HG03159 (cell line): ENCODE results near the gene MTFR1L.
"Not testable (repeated sequence)": the region's sequence is repeated elsewhere in the genome, so short reads cannot be mapped to it uniquely, and the experiment has no call there.

Source experiments
- ATAC-seq: cut with Tn5 transposase; IDR thresholded peaks from one replicate; pipeline ENCODE4 v1.9.1; 2021; ENCODE audit warnings: mild to moderate bottlenecking, moderate library complexity; ENCODE audit not compliant: unreplicated experiment

MTFR1L gene

DNA sequence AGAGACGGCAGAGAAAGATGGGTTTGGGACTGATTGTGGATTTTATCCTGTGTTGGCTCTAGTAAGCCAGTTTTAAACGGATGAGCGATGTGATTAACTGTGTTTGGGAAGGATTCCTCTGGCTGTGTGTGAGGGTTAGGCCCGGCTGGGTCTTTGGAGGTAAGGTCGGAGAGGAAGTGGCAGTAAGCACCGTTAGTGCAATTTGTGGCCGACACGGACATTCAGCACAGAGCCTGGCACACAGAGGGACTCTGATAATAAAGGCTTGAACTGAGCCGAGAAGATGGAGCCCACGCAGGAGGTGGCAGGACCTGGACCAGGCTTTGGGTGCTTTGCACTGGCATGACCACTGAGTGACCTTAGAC is 1.3 kb downstream of the MTFR1L start:
- no peak for ATAC-seq

DNA sequence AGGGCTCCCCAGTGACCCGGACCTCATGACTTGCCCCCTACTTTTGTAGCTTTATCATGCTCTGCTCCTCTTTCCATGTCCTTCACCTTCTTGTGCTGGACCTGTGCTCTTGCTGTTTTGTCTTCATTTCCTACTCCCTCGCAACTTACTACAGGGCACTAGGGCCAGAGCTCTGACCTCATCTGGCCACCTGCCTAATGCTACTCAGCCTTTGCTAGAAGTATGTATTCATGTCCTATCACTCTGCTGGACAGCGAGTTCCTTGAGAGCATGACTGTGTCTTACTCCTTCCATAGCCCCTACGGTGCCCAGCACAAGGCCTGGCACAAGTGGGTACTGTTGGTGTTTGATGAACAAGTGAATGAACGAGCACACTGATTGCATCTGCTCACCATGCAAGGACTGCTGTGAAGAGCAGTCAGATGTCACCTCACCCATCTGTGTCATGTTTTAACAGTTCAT is 1.9 kb downstream of the MTFR1L start:
- ATAC-seq, result no peak

DNA sequence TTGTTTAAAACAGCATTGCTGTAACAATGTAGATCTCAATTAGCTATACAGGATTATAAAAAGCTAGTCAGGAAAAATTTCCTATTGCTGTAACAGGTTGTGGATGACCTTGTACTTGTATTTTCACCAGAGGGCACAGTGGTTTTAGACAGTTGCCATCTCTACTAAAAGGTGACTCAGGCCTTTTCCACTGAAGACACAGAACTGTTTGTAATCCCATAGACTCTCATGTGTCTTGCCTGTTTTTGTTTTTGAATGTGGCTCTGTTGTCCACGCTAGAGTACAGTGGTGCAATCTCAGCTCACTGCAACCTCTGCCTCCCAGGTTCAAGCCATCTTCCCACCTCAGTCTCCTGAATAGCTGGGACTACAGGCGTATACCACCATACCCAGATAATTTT is 5.9 kb downstream of the MTFR1L start:
- no peak for ATAC-seq

DNA sequence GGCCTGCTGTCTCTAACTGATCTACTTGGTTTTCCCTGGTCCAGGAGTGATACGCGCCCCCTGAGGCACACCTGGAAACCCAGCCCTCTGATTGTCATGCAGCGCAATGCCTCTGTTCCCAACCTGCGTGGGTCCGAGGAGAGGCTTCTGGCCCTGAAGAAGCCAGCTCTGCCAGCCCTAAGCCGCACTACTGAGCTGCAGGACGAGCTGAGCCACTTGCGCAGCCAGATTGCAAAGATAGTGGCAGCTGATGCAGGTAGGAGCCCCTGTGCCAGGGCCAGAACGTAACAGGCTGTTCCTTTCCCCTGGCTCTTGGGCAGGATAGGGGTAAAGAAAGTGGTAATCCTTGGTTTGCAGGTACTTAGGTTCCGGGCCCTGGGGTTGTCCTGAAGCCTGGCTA is 6.8 kb downstream of the MTFR1L start:
- ATAC-seq, result no peak

DNA sequence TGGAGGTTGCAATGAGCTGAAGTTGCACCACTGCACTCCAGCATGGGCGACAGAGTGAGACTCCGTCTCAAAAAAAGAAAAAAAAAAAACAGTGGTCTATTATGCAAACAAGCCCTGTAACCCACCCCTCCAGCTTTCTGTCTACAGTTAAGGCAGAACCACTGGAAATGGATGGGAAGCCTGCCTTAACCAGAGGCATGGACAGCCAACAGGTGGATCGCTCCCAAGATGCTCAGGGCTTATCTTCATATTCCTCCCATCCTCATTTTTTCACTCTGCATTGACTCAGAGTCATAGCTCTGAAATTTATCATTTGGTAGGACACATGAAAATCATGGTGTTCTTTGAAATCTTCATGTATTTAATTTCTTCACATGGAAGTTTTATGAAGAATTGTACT is 8.7 kb downstream of the MTFR1L start:
- ATAC-seq, result no peak

DNA sequence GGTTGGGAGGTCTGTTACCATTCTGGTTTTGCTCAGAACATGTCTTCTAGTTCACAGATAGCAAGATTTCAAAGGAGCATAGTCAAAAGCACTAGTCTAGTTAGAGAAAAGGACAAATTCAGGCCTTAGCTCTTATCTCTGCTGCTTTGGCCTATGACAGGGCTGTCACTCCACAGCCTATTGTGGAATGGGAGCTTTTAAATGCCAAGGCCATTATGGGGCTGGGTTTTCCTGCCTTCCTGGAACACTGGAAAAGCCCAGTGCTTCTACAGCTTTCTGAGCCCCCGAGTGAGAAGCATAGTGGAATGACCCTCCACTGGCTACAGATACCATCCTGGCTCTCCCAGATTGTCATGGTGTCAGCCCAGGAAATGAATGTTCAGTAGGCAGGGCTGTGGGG is 9.3 kb downstream of the MTFR1L start:
- no peak for ATAC-seq

DNA sequence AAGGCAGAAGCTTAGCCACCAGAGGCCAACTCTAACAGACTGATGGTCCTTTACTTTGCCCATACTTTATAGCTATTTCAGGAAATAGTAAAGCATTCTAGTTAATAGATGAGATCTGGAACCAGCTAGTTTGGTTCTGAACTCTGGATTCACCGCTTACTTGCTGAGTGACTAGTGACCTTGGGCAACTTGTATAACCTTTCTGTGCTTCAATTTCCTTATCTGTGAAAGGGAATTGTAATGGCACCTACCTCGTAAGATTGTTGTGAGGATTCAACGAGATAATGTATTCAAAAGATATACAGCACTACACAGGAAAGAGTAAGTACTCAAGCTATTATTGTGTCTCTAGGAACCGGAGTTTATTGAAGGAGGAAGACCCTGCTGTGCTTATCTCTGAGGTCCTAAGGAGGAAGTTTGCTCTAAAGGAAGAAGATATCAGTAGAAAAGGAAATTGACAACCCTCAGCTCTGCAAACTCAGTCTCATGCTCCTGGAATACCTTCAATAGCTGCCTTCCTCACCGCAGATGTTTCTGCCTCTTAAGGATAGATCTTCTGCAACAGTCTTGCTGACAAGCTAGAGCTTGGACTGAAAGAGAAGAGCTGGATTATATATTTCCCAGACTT is 11.9 kb downstream of the MTFR1L start:
- no peak for ATAC-seq

DNA sequence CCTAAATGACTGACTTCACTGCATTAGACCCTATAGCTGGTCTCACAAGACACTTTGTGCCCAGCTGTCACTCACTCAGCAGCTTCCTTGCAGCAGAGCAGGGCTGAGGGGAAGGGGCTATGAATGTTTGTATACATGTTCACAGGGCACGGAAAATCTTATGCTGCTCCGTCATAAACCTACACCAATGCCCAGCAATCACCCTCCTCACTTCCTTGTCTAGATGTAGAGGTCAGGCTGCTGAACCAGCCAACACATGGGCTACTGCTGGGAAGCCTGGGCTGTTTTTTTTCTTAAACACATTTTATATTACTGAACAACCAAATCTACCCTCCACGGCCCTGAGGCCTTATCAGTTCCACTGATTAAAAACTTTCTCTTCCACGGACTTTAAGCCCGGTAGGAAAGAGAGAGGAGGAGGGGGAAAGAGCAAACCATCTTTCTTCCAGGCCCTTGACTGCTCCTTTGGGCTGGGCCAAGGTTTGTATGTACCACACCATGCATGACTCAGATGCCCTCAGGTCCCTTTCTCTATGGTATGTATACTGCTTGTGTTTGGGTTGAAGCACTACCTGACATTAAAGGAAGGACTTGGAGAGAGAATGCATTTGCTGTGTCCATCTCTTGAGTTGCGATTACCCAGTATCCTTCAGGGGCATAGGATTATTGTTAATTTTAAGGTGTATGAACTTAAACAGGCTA is 12.7 kb downstream of the MTFR1L start:
- no peak for ATAC-seq

DNA sequence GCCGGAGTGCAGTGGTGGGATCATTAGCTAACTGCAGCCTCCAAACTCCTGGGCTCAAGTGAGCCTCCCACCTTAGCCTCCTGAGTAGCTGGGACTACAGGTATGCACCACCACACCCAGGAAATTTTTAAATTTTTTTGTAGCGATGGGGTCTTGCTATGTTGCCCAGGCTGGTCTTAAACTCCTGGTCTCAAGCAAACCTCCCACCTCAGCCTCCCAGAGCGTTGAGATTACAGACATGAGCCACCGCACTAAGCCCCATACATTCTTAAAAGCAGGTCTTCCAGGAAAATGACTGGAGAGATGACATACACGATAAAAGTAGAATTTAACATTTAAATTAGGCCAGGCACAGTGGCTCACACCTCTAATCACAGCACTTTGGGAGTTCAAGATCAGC is 13.4 kb downstream of the MTFR1L start:
- no peak for ATAC-seq

DNA sequence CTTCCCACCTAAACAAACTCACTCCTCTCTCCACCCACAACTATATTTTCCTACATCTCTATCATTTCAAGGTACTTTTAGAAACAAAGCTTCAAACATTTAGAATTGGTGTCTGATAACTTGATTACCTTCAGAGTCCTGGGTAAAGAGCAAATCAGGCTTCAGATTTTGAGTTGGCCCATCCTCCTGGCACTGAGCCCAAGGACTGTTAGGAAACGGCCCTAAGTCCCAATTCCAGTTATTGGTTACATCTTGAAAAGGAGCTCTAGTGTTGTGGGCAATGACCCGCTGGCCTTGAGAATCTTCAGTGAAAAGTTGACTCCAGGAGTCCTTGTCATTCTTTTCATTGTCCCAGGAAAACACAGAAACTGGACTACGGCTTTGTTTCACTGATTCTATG is 15.1 kb downstream of the MTFR1L start:
- ATAC-seq, result no peak

DNA sequence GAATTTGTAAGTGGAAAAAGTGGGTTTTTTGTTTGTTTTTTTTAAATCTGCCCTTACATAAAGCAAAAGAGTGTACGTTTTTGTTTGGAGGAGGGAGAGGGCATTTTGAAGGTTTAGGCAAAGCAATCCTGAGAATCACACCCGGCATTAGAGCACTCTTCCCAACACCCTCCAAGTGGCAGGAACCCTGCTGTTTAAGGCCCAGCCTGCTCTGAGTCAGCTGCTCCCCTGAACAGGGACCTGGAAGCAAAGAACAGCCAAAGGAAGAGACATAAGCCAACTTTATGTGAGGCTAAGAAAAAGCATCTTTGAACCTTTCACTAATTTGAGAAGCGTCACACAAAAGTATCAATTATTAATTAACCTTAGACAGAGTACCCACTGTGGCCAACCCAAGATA is 16.9 kb downstream of the MTFR1L start:
- ATAC-seq, result no peak

DNA sequence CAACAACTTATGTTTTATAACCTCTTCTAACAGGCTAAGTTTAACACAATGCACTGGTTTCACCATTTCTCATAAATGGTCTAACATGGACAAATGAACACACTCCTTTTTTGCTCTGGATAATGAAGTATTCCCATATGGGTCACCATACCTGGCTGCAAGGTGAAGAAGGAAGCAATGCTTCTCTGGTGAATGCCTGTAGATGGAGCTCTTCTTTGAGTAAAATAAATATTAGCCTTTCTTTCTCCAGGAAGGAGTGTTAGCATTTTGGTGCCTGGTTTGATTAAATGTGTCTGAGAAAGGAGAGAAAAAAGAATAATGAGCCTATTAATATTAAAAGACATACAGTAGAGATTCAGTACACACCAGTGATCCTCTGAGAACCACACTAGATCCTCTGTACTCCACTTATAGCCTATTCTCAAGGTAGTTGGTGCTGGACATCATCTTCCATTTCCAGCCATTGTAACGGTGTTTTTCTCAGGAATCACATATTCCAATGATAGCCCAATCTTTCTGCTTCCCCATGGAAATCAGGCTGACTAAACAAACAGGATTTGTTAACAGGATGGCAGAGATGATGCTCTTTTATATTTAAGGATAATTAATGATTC is 17.6 kb downstream of the MTFR1L start:
- ATAC-seq, result no peak

DNA sequence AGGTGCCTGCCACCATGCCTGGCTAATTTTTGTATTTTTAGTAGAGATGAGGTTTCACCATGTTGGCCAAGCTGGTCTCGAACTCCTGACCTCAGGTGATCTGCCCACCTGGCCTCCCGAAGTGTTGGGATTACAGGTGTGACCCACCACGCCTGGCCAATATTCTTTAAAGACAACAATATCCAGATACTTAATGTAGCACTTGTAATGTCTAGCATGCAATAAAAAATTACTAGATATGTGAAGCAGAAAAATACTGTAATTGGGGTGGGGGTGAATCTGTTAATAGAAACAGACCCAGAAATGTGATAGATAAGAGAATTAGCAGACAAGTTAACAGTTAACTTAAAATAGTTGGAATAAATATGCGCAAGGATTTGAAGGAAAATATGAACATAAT is 20.1 kb downstream of the MTFR1L start:
- ATAC-seq, result not testable (repeated sequence)

DNA sequence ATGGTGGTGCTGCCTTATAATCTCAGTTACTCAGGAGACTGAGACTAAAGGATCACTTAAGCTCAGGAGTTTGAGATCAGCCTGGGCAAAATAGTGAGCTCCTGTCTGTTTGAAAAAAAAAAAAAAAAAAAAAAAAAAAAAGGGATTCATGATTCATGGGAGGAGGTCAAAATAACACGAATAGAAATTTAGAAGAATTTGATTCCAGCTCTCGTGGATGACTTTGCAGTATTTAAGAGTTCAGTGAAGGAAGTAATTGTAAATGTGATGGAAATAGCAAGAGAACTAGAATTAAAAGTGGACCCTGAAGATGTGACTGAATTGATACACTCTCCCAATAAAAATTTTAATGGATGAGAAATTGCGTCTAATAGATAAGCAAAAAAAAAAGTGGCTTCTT is 23.7 kb downstream of the MTFR1L start:
- no peak for ATAC-seq

DNA sequence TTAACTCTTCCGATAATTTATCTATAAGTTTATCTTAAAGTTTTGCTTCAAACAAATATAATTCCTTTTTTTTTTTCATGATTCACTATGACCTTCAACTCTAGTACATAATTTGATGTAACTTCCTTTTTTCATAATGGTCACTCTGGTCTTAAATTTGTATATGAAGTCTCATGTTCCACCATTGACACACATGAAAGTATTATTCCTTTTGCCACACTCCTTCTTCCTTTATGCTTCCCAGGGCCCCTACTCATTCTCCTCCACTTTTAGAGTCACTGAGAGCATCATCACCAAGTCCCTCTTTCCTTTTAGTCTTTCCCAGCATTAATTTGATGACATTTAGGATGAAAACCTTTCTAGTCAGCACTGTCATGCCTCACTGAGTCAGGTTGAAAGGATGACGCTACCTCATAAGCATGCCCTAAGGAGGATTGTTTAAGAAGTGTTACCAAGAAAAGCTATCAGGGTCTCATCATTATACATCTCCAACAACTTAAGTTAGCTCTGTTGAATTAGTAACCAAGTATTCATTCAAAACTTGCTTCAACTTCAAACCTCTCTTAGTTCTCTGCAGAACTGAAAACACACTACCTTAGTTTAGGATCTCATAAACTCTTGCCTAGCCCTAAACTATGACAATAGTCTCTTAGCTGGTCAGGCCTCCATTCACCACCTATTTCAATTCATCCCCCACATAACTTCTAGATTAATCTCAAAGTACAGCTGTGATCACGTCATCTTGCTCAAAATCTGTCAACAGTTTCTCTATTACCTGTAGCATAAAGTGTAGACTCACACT is 25.0 kb downstream of the MTFR1L start:
- no peak for ATAC-seq

DNA sequence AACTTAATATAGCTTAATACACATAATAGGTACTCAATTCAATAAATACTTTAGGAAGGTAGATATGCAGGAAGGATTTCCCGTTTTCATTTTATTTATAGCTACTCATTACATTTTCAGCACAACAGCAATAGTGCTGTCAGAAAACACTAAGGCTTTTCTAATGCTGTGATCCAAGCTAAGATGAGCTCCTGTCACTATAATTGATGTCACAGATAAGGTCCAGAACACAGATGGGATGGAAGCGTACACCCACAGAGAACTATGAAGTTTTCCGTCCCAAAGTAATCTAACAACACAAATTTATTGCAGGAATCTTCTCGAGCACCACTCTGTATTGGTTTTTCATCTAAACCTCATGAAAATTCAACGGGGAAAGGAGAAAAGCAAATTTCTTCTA is 25.9 kb downstream of the MTFR1L start:
- no peak for ATAC-seq

DNA sequence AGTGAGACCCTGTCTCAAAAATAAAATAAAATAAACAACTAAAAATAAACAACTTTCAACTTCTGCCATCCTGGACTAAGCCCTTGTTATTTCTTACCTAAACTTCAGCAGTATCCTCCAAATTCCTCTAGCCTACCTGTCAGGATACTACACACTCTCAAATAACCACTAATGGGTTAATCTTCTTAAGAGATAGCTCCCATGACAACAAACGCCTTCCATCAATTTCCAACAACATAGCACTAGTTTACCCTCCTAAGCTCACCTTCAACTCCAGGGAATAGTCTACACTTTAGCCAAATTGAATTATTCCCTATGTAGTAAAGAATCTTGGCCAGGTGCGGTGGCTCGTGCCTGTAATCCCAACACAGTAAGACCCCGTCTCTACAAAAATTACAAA is 28.2 kb downstream of the MTFR1L start:
- ATAC-seq, result no peak

DNA sequence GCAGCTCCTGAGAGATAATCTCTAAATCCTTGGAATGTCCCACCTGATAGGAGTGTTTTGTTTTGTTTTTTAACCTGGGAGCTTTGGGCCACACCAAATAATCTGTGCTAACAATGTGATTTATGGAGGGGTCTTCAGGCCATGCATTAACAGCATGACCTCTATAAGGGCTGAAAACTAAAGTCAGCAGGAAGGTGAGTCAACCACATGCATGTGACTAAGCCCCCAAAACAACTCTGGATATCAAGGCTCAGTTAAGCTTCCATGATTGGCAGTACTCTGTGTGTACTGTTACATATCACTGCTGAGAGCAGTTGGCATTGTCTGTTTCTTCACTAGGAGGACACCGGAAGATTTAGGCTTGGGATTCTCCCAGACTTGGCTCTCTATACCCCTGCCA is 28.8 kb downstream of the MTFR1L start:
- no peak for ATAC-seq

DNA sequence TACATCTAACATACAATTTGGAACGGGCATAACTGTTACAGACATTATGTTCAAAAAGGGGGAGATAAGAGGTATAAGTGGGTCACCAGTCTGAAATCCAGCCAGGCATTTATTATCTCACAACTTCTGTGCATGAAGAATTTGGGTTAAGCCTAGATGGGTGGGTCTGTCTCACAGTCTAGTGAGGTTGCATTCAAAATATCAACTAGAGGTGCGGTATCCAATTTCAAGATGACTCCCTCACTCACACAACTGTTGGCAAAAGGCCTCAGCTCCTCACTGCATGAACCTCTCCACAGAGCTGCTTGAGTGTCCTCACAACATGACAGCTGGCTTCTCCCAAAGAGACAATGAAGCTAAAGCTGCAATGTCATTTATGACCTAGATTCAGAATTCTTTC is 34.8 kb downstream of the MTFR1L start:
- no peak for ATAC-seq

DNA sequence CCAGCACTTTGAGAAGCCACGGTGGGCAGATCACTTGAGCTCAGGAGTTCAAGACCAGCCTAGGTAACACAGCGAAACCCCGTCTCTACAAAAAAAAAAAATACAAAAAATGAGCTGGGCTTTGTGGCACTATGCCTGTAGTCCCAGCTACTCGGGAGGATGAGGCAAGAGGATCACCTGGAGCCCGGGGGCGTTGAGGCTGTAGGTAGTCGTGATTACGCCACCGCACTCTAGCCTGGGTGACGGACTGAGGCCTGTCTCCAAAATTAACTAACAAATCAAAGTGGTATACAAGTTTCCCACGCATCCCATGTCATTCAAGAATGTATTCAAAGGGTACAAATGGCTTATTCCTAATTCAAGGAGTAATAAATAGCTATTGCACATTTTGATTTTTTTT is 37.1 kb downstream of the MTFR1L start:
- no peak for ATAC-seq

DNA sequence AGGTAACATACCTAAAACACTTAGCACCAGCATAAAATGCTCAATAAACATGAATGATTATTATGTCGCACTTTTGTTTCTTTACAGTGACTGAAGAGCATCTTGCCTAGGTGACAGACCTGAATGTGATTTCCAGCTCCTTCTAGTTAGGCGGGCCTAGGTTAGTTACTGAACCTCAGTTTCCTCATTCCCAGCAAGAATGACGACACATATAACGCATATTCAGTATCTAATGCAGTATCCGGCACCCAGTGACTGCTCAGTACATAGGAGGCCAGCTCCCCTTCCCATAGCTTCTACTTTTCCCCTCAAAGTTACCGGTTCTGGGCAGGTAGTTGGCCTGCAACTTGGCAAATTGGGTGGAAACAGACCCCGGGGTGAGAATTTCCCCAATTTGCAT is 38.7 kb downstream of the MTFR1L start:
- ATAC-seq, result no peak
